Spleen (tissue), 11 donors: ENCODE data around the gene LIN37. TPM values are rescaled to one million over a fixed set of nuclear protein-coding genes. Genes with fewer than 3 reads are reported as not detected.

ENCODE experiments used
- DNase-seq: peaks from one replicate; pipeline ENCODE4 v3.0.0-alpha.2; 2020
- H3K27ac ChIP-seq, 8 donors: fragments of 200-600 bp; sonication (generic) in 7 of 8; 1 replicate in 4 of 8; 2 replicates in 4 of 8; pipeline versions ENCODE4 v1.5.0 to v1.8.0; 2016 to 2021; ENCODE audit warnings: inconsistent platforms in 4 of 8, mild to moderate bottlenecking in 4 of 8, moderate library complexity in 1 of 8
- H3K27me3 ChIP-seq, 7 donors: fragments of 200-600 bp; sonication (generic) in 6 of 7; replicated peaks in 1 of 7; 1 replicate in 4 of 7; 2 replicates in 3 of 7; pipeline versions ENCODE4 v1.5.0 to v1.8.0; 2016 to 2021; ENCODE audit warnings: inconsistent platforms in 3 of 7, mild to moderate bottlenecking in 1 of 7
- H3K36me3 ChIP-seq, 6 donors: fragments of 200-600 bp; sonication (generic) in 5 of 6; 1 replicate in 4 of 6; 2 replicates in 2 of 6; pipeline versions ENCODE4 v1.5.0 to v1.8.0; 2016 to 2021; ENCODE audit warnings: inconsistent platforms in 2 of 6
- H3K4me1 ChIP-seq, 6 donors: fragments of 200-600 bp; sonication (generic) in 5 of 6; 1 replicate in 3 of 6; 2 replicates in 3 of 6; pipeline versions ENCODE4 v1.5.0 to v1.8.0; 2016 to 2021; ENCODE audit warnings: inconsistent platforms in 3 of 6
- H3K4me3 ChIP-seq, 8 donors: fragments of 200-600 bp; sonication (generic) in 7 of 8; 1 replicate in 4 of 8; 2 replicates in 4 of 8; pipeline versions ENCODE4 v1.5.0 to v1.8.0; 2016 to 2021; ENCODE audit warnings: inconsistent platforms in 4 of 8, mild to moderate bottlenecking in 4 of 8, moderate library complexity in 2 of 8
- H3K9me3 ChIP-seq, 8 donors: fragments of 200-600 bp; sonication (generic) in 7 of 8; 1 replicate in 4 of 8; 2 replicates in 4 of 8; pipeline versions ENCODE4 v1.5.0 to v1.8.0; 2016 to 2021; ENCODE audit warnings: inconsistent platforms in 4 of 8
- POLR2A ChIP-seq, 3 donors: fragments of 450-650 bp; IDR thresholded peaks; one replicate each; pipeline ENCODE4 v1.5.1; 2017; ENCODE audit warnings: antibody characterized with exemption in 3 of 3, mild to moderate bottlenecking in 1 of 3
- POLR2AphosphoS5 ChIP-seq, 3 donors: sonication (generic); formaldehyde crosslinking; IDR thresholded peaks; one replicate each; pipeline ENCODE4 v1.5.1; 2017; ENCODE audit warnings: antibody characterized with exemption in 3 of 3
- WGBS, 5 donors: extraction: QIAGEN DNeasy Blood & Tissue Kit in 3 of 5; methylation state at CpG; one replicate each; pipeline versions ENCODE4 v1.1.5 to v1.1.7; 2013 to 2018; 5-methylcytosine and 5-hydroxymethylcytosine counted together
- intact Hi-C: fragments of 100-400 bp; cut with DNase I; formaldehyde crosslinking; loops from one replicate; pipeline ENCODE4 v1.15.0; 2023; ENCODE audit warnings: low total_unique reads
- polyA plus RNA-seq, 3 donors: library from polyadenylated mRNA; stranded (reverse); fragments of 200-250 nt; gene quantifications; one replicate each; pipeline ENCODE4 v1.2.1, GENCODE V29; 2013
- total RNA-seq, 7 donors: library from RNA; depleted of rRNA in 3 of 7; stranded (reverse); fragments of >200 nt in 3 of 7; fragmentation: NEBNext Ultra II Directional in 4 of 7; extraction: Animal tissue kit (Norgen Biotek cat#: 25700) in 4 of 7; gene quantifications; one replicate each; pipeline versions ENCODE4 v1.1.0 to v1.2.1, GENCODE V29; 2016 to 2021
- TF ChIP-seq, protein P1 (sequence below), 11 experiments: fragments of 200-600 bp in 7 of 11; fragments of 450-650 bp in 4 of 11; sonication (generic) in 4 of 11; IDR thresholded peaks in 8 of 11; conservative IDR thresholded peaks in 3 of 11; 1 replicate in 7 of 11; 2 replicates in 4 of 11; pipeline versions ENCODE4 v1.4.0 to v1.8.0; 2016 to 2021; ENCODE audit warnings: antibody characterized with exemption in 11 of 11, inconsistent platforms in 4 of 11, mild to moderate bottlenecking in 1 of 11
- donor health status: healthy with polysubstance abuse.
- donor health status: DM: no; HTN: no; CAD: no; lungs with moderate emphysema.
- donor health status: DM: no; HTN: no; CAD: no.
- donor health status: Bipolar disorder and iron deficiency.
- donor health status: healthy.
- donor health status: DM: no; HTN: no; CAD: no.
- donor health status: DM: yes; HTN: yes; CAD: no.

The LIN37 gene
- total and polyA plus RNA-seq, 10 donors = 7.0 to 28.5 (median 14.2) TPM

DNA sequence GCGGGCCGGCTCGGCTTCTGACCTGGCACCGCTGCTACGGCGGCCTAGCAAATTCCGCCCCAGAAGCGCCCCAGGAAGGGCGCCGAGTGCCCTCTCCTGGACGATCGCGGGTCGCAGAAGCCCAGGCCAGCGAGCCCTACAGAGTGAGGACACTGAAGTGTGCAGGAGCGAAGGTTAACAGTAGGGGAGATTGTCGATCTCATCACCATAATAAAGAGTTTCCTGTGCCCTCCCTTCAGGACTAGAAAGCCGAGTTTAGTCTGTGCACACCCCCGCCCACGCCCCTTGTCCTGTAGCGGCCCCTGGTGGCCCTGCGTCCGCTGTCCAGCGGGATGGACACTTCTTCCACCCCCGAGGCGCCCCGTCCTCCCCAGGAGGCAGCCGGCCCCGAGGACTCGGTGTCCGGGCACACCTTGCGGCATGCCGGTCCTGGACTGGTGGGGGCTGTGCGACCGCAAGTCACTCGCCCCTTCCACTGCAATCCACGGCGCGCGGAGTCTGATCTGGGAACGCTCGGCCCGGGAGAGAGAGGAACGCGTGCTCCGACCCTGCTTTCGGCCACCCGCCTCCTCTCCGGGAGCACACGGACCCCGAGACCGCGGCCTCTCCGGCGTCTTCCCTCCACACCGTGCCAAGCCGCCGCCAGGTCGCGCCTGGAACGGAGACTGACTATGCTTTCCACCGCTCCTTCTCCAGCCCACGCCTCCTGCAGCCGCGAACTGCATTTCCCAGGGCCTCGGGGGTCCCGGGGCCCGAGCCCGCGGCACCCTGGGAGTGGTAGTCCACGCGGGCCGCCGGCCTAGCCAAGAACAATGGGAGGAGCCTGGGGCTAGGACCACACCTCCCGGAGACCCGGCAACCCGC lies 31.3 kb upstream of the LIN37 start:
- H3K4me1 ChIP-seq = peaks cover 32 to 89% (median 63%) of the 10 kb centered on the region in 6 donors

DNA sequence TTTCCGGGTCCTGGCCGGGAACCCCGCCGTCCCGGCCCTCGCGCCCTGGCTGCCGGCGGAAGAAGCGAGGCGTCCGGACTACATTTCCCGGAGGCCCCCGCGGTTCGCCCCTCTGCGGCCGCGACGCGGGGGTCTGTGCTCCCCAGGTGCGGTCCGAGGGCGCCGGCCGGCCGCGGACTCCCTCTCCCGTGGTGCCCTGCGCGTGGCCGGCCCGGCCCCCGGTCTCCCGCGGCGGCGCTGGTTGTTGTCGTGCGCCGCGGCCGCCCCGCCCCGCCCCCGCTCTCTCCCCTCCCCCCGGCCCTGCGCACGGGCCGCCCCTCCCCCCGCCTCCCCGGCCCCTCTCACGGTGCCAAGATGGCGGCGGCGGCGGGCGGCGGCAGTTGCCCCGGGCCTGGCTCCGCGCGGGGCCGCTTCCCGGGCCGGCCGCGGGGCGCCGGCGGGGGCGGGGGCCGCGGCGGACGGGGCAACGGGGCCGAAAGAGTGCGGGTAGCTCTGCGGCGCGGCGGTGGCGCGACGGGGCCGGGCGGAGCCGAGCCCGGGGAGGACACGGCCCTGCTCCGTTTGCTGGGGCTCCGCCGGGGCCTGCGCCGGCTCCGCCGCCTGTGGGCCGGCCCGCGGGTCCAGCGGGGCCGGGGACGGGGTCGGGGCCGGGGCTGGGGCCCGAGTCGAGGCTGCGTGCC lies 30.6 kb upstream of the LIN37 start, which contains the start of gene KMT2B:
Gene KMT2B (plus strand): TSS at position 339 of the 680 bp plus-strand sequence. CDS start 16 bp downstream, at position 355.
- no peak for DNase-seq

More for the DNA sequence above, 31.3 kb upstream of the LIN37 start:
- DNase-seq = peak; percentile 99
- Histone ChIP-seq H3K27me3 (no peaks in the 10 kb centered on the region), H3K36me3 (peaks cover 0 to 27% (median 20%) of the 10 kb centered on the region in 6 donors), H3K4me3 (peak overlapping the region; percentile 75 to 97 (median 88)), H3K27ac (peak overlapping the region; percentile 88 to 98 (median 92)), H3K9me3 (no peaks in the 10 kb centered on the region)
- WGBS, 5 donors = 0 to 1% (median 0%) methylated on average over 29 to 77 of the region's 77 CpGs
- intact Hi-C loops = loop anchor here (10.0 kb wide), 1 partner anchor 162 kb away; no protein-coding TSS in a partner anchor
- TF ChIP-seq POLR2AphosphoS5 (IDR thresholded peaks at IDR 0.05) = peak; percentile 72 to 84 (median 81)
- TF ChIP-seq, protein P1, sequence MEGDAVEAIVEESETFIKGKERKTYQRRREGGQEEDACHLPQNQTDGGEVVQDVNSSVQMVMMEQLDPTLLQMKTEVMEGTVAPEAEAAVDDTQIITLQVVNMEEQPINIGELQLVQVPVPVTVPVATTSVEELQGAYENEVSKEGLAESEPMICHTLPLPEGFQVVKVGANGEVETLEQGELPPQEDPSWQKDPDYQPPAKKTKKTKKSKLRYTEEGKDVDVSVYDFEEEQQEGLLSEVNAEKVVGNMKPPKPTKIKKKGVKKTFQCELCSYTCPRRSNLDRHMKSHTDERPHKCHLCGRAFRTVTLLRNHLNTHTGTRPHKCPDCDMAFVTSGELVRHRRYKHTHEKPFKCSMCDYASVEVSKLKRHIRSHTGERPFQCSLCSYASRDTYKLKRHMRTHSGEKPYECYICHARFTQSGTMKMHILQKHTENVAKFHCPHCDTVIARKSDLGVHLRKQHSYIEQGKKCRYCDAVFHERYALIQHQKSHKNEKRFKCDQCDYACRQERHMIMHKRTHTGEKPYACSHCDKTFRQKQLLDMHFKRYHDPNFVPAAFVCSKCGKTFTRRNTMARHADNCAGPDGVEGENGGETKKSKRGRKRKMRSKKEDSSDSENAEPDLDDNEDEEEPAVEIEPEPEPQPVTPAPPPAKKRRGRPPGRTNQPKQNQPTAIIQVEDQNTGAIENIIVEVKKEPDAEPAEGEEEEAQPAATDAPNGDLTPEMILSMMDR (IDR thresholded peaks at IDR 0.05 in 8 of 11, conservative IDR thresholded peaks at IDR 0.05 in 3 of 11) = peak; percentile 83 to 97 (median 92)
- no peak for TF ChIP-seq POLR2A (IDR thresholded peaks at IDR 0.05)

DNA sequence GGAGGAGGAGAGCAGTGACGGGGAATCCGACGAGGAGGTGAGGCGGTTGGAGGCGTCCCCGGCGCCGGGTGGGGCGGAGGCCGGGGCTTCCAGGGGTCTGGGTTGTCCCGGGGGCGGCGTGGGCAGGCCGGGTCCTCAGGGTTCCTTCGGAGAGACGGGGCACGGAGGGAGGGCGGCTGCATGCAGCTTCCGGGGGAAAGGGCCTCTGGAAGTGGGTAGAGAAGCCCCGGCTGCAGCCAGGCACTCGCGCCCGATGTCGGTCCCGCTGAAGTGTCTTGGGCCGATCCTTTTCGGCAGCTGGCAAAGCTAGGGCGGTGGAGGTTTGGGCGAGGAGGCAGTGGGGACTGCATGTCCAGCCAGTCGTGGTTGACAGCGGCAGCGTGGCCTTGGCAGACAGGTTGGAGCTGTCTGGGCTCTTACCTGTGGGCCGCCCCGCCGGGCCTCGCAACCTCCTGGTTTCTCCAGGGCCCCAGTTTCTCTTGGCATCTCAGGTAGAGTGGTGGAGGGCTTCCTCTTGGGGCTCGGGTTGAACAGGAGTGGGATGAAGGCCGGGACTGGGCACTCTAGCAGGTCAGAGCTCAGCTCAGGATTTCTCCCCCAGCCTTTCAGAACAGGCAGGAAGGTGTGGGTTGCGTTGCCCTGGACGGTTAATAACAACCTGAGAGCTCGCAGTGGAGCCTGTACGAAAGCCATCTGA lies 29.9 kb upstream of the LIN37 start:
- WGBS, 5 donors = 1 to 2% (median 1%) methylated on average over 9 to 42 of the region's 42 CpGs
- H3K4me3 ChIP-seq = peak overlapping the region; percentile 75 to 97 (median 88)
- peaks cover 32 to 87% (median 50%) of the 10 kb centered on the region in 6 donors for H3K4me1 ChIP-seq
- intact Hi-C loops = loop anchor here (10.0 kb wide), 1 partner anchor 164 kb away; no protein-coding TSS in a partner anchor
- no peaks in the 10 kb centered on the region for H3K9me3 ChIP-seq
- TF ChIP-seq POLR2AphosphoS5 (IDR thresholded peaks at IDR 0.05) (peak in 2 of 3 donors; percentile 23 to 32), POLR2A (IDR thresholded peaks at IDR 0.05) (no peak)
- peak; percentile 93 for DNase-seq
- H3K27ac ChIP-seq = peak overlapping the region; percentile 70 to 98 (median 92)
- H3K36me3 ChIP-seq = peaks cover 0 to 42% (median 35%) of the 10 kb centered on the region in 6 donors
- no peaks in the 10 kb centered on the region for H3K27me3 ChIP-seq

More for the DNA sequence above, 30.6 kb upstream of the LIN37 start, which contains the start of gene KMT2B:
- Histone ChIP-seq H3K27ac (peak within 1 kb of the TSS; percentile 88 to 98 (median 92)), H3K4me3 (peak within 1 kb of the TSS; percentile 75 to 97 (median 88)), H3K4me1 (peaks cover 32 to 89% (median 56%) of the 10 kb centered on the region in 6 donors), H3K27me3 (no peaks in the 10 kb centered on the region), H3K9me3 (no peaks in the 10 kb centered on the region), H3K36me3 (peaks cover 0 to 35% (median 28%) of the 10 kb centered on the region in 6 donors)
- TF ChIP-seq POLR2A (IDR thresholded peaks at IDR 0.05) (no peak), POLR2AphosphoS5 (IDR thresholded peaks at IDR 0.05) (peak; percentile 29 to 51 (median 50))
- intact Hi-C loops = loop anchor here (10.0 kb wide), 1 partner anchor 163 kb away; no protein-coding TSS in a partner anchor
- WGBS, 5 donors = 1% methylated on average over 23 to 108 of the region's 109 CpGs; no CpG with 5 or more reads in 1 of the 5 donors

DNA sequence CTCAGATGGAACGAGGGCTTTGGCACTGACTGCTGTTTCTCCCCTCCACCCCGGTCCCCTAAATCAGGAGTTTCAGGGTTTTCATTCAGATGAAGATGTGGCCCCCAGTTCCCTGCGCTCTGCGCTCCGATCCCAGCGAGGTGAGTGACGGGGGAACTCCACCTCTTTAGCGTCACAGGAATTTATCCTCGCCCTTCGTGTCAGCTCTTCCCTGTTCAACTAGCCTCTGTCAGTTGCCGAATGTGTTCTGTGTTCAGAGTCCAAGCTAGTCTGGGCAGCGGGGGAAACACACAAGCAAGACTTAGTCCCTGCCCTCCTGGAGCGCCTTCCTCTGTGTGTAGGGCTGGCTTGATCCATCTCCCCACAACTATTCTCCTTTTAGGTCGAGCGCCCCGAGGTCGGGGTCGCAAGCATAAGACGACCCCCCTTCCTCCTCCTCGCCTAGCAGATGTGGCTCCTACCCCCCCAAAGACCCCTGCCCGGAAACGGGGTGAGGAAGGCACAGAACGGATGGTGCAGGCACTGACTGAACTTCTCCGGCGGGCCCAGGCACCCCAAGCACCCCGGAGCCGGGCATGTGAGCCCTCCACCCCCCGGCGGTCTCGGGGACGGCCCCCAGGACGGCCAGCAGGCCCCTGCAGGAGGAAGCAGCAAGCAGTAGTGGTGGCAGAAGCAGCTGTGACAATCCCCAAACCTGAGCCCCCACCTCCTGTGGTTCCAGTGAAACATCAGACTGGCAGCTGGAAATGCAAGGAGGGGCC lies 28.8 kb upstream of the LIN37 start:
- no peaks in the 10 kb centered on the region for H3K27me3 ChIP-seq
- peaks cover 0 to 53% (median 46%) of the 10 kb centered on the region in 6 donors for H3K36me3 ChIP-seq
- peak overlapping the region in 1 of 8 donors; percentile 97 for H3K27ac ChIP-seq
- H3K4me1 ChIP-seq = peaks cover 29 to 76% (median 41%) of the 10 kb centered on the region in 6 donors
- H3K4me3 ChIP-seq = peak overlapping the region in 6 of 8 donors; percentile 75 to 97 (median 88)
- 88 to 94% (median 91%) methylated on average over 25 to 32 of the region's 32 CpGs for WGBS, 5 donors
- intact Hi-C loops = loop anchor here (10.0 kb wide), 1 partner anchor 165 kb away; no protein-coding TSS in a partner anchor
- TF ChIP-seq, protein P1 (IDR thresholded peaks at IDR 0.05 in 8 of 11, conservative IDR thresholded peaks at IDR 0.05 in 3 of 11) = no peak
- no peak for TF ChIP-seq POLR2A (IDR thresholded peaks at IDR 0.05)
- no peak for TF ChIP-seq POLR2AphosphoS5 (IDR thresholded peaks at IDR 0.05)
- peak; percentile 79 for DNase-seq
- H3K9me3 ChIP-seq = no peaks in the 10 kb centered on the region
